Skeletal muscle satellite cell (primary cell): ENCODE measurements around the gene TET3.

Source experiments
- H3K27me3 ChIP-seq: 2 replicates; pipeline ENCODE4 v1.7.0; 2013; ENCODE audit warnings: low read length; ENCODE audit not compliant: control insufficient read depth, insufficient read depth
- H3K36me3 ChIP-seq: 2 replicates; pipeline ENCODE4 v1.7.0; 2013; ENCODE audit warnings: mild to moderate bottlenecking, control low read depth, low read length; ENCODE audit not compliant: insufficient read depth
- H3K4me1 ChIP-seq: 2 replicates; pipeline ENCODE4 v1.7.0; 2013; ENCODE audit warnings: low read length; ENCODE audit not compliant: control insufficient read depth, insufficient read depth
- H3K4me2 ChIP-seq: 2 replicates; pipeline ENCODE4 v1.7.0; 2013; ENCODE audit warnings: mild to moderate bottlenecking, low read length
- H3K4me3 ChIP-seq: 2 replicates; pipeline ENCODE4 v1.7.0; 2013; ENCODE audit warnings: low read length
- H3K9ac ChIP-seq: 2 replicates; pipeline ENCODE4 v1.7.0; 2013; ENCODE audit warnings: mild to moderate bottlenecking, low read depth, low read length, moderate library complexity
- H3K9me3 ChIP-seq: replicated peaks from 2 replicates; pipeline ENCODE4 v1.7.0; 2013; ENCODE audit warnings: mild to moderate bottlenecking, control low read depth, low read length

TET3 gene

DNA sequence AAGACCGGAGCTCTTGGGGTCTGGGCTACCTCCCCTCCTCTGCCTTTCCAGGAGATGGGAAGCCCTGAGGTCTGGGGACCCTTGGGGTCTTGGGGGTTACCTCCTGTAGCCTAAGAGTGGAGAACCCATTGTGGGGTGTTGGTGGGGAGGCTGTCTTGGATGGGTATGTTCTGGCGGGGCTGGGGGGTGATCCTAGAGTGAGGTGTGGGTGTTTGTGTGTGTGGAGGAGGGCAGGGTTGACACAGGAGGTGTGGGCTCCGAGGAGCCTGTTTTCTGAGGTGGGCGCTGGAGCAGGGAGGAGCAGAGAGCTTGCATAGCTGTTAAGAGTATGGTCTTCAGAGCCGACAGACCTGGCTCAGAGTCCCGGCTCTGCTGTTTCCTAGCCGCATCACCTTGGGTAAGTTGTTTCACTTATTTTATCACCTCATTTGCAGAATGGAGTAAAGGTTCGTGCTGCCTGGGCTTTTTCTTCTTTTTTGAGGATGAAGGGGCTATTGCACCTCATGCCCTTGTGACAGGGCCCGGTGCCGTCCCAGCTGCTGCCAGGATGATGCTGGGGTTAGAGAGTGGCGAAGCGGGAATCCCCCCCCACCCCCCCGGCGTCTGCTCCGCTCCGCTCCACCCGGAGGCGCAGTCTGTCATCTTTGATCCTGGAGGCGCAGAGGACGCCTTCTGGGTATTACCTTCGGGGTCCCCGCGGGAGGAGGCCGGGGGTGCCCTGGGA lies 17.2 kb downstream of the TET3 start:
- H3K9ac ChIP-seq, result no peak overlapping the region
- peaks cover 59% of the 10 kb centered on the region for H3K4me1 ChIP-seq
- no peaks in the 10 kb centered on the region for H3K27me3 ChIP-seq
- peaks cover 5% of the 10 kb centered on the region for H3K36me3 ChIP-seq
- H3K9me3 ChIP-seq, result no peaks in the 10 kb centered on the region
- peak overlapping the region; percentile 98 for H3K4me2 ChIP-seq
- peak overlapping the region; percentile 74 for H3K4me3 ChIP-seq

- Histone ChIP-seq H3K9me3 (no peaks in the 10 kb centered on the region), H3K9ac (peak overlapping the region; percentile 58), H3K4me3 (peak overlapping the region; percentile 74), H3K4me1 (peaks cover 60% of the 10 kb centered on the region), H3K36me3 (peaks cover 5% of the 10 kb centered on the region), H3K27me3 (no peaks in the 10 kb centered on the region), H3K4me2 (peak overlapping the region; percentile 98)
Measured at GRCh38 chr2:74002505-74003421, 18.1 kb downstream of the TET3 start.

DNA sequence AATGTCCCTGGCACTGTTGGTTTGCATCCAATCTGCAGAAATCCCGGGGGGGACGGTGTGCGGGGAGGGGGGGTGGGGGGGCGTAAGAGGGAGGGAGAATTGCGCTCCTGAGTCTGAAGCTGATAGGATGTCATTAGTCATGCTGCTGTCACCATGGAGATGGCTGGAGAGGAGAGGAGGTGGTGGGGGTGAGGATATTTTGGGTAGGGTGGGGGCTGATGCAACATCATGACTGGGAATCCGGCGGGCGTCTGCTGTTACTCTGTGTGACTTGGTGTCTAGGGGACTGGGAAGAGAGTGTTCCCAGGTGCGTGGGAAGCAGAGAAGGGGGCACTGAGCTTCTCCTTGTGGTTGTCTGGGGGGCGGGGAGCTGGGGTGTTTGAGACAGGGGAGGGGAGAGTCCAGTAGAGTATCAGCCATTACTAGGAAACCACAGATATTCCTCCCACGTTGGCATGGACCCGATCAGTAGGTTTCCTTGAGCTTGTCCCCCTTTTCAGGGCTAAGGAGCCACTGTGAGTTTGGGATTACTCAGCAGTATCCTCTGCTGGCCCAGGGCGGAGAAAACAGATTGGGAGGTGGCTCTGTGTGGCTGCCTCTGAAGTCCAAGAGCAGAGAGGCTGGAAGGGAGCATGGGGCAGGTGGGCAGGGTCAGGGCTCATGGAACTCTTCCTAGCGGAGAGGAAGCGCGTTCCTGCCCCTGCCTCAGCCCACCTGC lies 18.9 kb downstream of the TET3 start:
- Histone ChIP-seq H3K36me3 (peaks cover 5% of the 10 kb centered on the region), H3K4me3 (peak overlapping the region; percentile 74), H3K27me3 (no peaks in the 10 kb centered on the region), H3K4me2 (peak overlapping the region; percentile 98), H3K9me3 (no peaks in the 10 kb centered on the region), H3K4me1 (peaks cover 60% of the 10 kb centered on the region), H3K9ac (peak overlapping the region; percentile 48)

- Histone ChIP-seq H3K4me2 (peak overlapping the region; percentile 98), H3K4me1 (peaks cover 62% of the 10 kb centered on the region), H3K27me3 (no peaks in the 10 kb centered on the region), H3K9ac (peak overlapping the region; percentile 48), H3K4me3 (peak overlapping the region; percentile 74), H3K36me3 (peaks cover 5% of the 10 kb centered on the region), H3K9me3 (no peaks in the 10 kb centered on the region)
Measured at GRCh38 chr2:74004212-74005182, 19.8 kb downstream of the TET3 start.

DNA sequence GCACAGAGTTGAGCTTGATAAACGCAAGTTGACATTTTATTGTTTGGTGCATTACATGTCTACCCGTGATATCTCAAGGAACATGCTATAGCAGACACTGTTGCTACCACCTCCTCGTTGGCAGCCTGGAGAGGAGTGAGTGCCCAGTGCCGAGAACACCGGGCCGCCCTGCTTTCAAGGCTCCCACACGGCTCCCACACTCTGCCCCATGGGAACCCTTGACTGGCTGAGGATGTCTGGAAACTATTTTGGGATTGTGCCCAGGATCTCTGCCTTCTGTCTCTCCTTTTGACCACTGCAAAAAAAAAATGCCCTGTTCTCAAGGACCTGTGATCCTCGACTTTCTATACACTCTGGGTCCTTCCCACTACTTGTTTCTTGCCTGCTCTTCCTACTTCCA lies 21.1 kb downstream of the TET3 start:
- Histone ChIP-seq H3K9me3 (no peaks in the 10 kb centered on the region), H3K4me2 (no peak overlapping the region), H3K9ac (no peak overlapping the region), H3K4me3 (no peak overlapping the region), H3K27me3 (no peaks in the 10 kb centered on the region), H3K4me1 (peaks cover 61% of the 10 kb centered on the region), H3K36me3 (peaks cover 5% of the 10 kb centered on the region)

GRCh38 chr2:74006459-74006858 lies 21.7 kb downstream of the TET3 start:
- Histone ChIP-seq H3K36me3 (peaks cover 5% of the 10 kb centered on the region), H3K4me1 (peaks cover 54% of the 10 kb centered on the region), H3K4me3 (no peak overlapping the region), H3K9me3 (no peaks in the 10 kb centered on the region), H3K4me2 (no peak overlapping the region), H3K9ac (no peak overlapping the region), H3K27me3 (no peaks in the 10 kb centered on the region)

DNA sequence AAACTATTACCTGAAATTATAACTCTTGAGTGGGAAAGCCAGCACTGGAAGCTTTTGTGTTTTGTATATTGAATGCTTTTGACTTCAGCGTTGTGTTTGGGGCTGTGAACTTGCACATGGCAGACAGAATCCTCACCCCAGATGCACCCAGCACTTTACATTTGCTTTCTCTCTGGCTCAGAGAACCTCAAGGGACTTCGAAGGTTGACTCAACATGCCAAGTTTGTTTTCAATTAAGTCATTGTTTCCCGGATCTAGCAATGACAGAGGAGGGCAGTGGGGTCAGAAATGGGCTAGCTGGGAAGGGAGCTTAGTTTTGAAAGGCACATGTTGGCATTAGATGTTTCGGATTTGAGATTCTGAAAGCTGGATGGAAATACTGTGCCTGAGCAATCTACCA lies 22.4 kb downstream of the TET3 start:
- peaks cover 5% of the 10 kb centered on the region for H3K36me3 ChIP-seq
- H3K9me3 ChIP-seq, result no peaks in the 10 kb centered on the region
- H3K4me1 ChIP-seq, result peaks cover 47% of the 10 kb centered on the region
- no peak overlapping the region for H3K4me2 ChIP-seq
- no peaks in the 10 kb centered on the region for H3K27me3 ChIP-seq
- H3K9ac ChIP-seq, result no peak overlapping the region
- no peak overlapping the region for H3K4me3 ChIP-seq

- no peak overlapping the region for H3K9ac ChIP-seq
- peaks cover 5% of the 10 kb centered on the region for H3K36me3 ChIP-seq
- no peak overlapping the region for H3K4me2 ChIP-seq
- no peak overlapping the region for H3K4me3 ChIP-seq
- H3K9me3 ChIP-seq, result no peaks in the 10 kb centered on the region
- no peaks in the 10 kb centered on the region for H3K27me3 ChIP-seq
- peaks cover 47% of the 10 kb centered on the region for H3K4me1 ChIP-seq
Measured at GRCh38 chr2:74007711-74008110, 23.0 kb downstream of the TET3 start.

DNA sequence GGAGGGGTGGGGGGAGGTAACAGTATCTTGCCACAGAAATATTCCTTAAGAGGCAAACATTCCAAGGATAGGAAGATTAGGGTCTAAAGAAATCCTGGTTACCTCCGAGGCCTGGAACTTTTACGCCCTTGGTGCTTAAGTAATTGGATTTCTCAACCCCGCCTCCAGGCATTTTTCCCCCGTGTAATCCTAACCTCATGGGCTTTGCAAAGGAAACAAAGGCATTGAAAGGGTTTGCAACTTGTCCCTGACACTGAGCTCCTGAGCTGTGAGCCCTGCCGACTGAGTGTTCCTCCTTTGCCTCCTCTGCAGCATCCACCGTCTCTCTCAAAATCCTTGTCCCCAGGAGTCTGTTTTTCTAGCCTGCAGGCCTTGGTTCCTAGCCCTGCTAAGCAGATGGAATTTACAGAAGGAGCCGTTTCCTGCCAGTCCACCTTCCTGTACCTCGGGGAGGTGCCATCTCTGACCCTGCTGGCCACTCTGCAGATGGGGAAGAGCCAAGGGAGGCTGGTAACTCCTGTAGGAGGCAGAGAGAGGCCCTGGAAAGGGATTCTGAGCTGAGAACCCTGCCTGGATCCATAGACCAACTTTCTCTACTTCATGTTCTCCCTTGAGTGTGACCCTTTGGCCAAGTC lies 24.2 kb downstream of the TET3 start:
- peaks cover 5% of the 10 kb centered on the region for H3K36me3 ChIP-seq
- no peak overlapping the region for H3K4me3 ChIP-seq
- no peak overlapping the region for H3K9ac ChIP-seq
- H3K4me1 ChIP-seq, result peaks cover 41% of the 10 kb centered on the region
- H3K27me3 ChIP-seq, result no peaks in the 10 kb centered on the region
- no peaks in the 10 kb centered on the region for H3K9me3 ChIP-seq
- H3K4me2 ChIP-seq, result no peak overlapping the region

DNA sequence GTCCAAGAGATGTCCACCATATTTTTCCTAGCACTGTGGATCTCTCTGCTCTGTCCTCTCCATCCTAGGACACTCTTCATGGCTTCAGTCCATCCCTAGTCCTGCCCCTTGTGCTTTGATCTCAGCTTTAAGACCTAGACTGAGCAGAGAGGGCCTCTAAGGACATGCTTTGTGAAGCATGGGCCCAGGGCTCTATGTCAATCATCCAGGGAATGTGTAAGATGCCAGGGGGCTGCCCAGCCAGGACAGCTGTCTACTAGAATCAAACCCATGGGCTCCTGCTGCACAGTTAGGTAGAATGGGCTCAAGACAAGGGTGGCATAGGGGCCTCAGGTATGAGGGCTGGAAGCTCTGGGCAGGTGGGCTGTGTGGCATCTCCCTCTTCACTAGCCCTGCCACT lies 24.9 kb downstream of the TET3 start:
- Histone ChIP-seq H3K9ac (no peak overlapping the region), H3K4me1 (peaks cover 34% of the 10 kb centered on the region), H3K9me3 (no peaks in the 10 kb centered on the region), H3K4me3 (no peak overlapping the region), H3K36me3 (peaks cover 5% of the 10 kb centered on the region), H3K27me3 (no peaks in the 10 kb centered on the region), H3K4me2 (no peak overlapping the region)
